Muscle of arm (tissue), 14 donors: Measurements from ENCODE around the gene PNRC2. TPM values are rescaled to one million over a fixed set of nuclear protein-coding genes. Genes with fewer than 3 reads are reported as not detected.
A peak's percentile ranks its signal among the peaks of the same experiment; 100 is the strongest.

Experiments
- DNase-seq: peaks from one replicate; pipeline ENCODE4 v3.0.0-alpha.2; 2013
- long read RNA-seq, 11 donors: transcript quantifications; one replicate each; lab custom pipeline, GENCODE V29; 2026
- polyA plus RNA-seq, 12 donors: library from polyadenylated mRNA; unstranded; fragments of 120-200 nt; gene quantifications; one replicate each; pipeline ENCODE4 v1.2.1, GENCODE V29; 2013; ENCODE audit not compliant: insufficient read length in 12 of 12

Gene PNRC2
- polyA plus RNA-seq: 100 to 1,000 TPM in 11 of 12 donors, not detected in 1; 100 to 180 (median 108) TPM
- long read RNA-seq, donor 1, transcript PNRC2-204 (2 exons, 171 nt): minor isoform, 12 of 248 reads
- long read RNA-seq, donor 1, transcript PNRC2-202 (3 exons, 814 nt): minor isoform, 8 of 248 reads
- long read RNA-seq, donor 1, transcript PNRC2-201 (3 exons, 2,416 nt): major isoform, 207 of 248 reads
- long read RNA-seq, donor 1, partial matches to known transcripts: 21 of 248 reads
- long read RNA-seq, donor 1, other reads (novel, unspliced or antisense): 0 of 248 reads
- long read RNA-seq, donor 2, transcript PNRC2-201 (3 exons, 2,416 nt): major isoform, 95 of 102 reads
- long read RNA-seq, donor 2, partial matches to known transcripts: 0 of 102 reads
- long read RNA-seq, donor 2, other reads (novel, unspliced or antisense): 0 of 102 reads
- long read RNA-seq, donor 3, transcript PNRC2-201 (3 exons, 2,416 nt): major isoform, 52 of 58 reads
- long read RNA-seq, donor 3, partial matches to known transcripts: 0 of 58 reads
- long read RNA-seq, donor 3, other reads (novel, unspliced or antisense): 0 of 58 reads
- long read RNA-seq, donor 4, transcript PNRC2-201 (3 exons, 2,416 nt): major isoform, 30 of 33 reads
- long read RNA-seq, donor 4, partial matches to known transcripts: 0 of 33 reads
- long read RNA-seq, donor 4, other reads (novel, unspliced or antisense): 0 of 33 reads
- long read RNA-seq, donor 5, transcript PNRC2-202 (3 exons, 814 nt): minor isoform, 6 of 98 reads
- long read RNA-seq, donor 5, transcript PNRC2-201 (3 exons, 2,416 nt): major isoform, 83 of 98 reads
- long read RNA-seq, donor 5, partial matches to known transcripts: 6 of 98 reads
- long read RNA-seq, donor 5, other reads (novel, unspliced or antisense): 0 of 98 reads
- long read RNA-seq, donor 6, transcript PNRC2-201 (3 exons, 2,416 nt): major isoform, 39 of 51 reads
- long read RNA-seq, donor 6, partial matches to known transcripts: 5 of 51 reads
- long read RNA-seq, donor 6, other reads (novel, unspliced or antisense): 0 of 51 reads
- long read RNA-seq, donor 7, transcript PNRC2-201 (3 exons, 2,416 nt): major isoform, 34 of 38 reads
- long read RNA-seq, donor 7, partial matches to known transcripts: 0 of 38 reads
- long read RNA-seq, donor 7, other reads (novel, unspliced or antisense): 0 of 38 reads
- long read RNA-seq, donor 8, transcript PNRC2-202 (3 exons, 814 nt): minor isoform, 5 of 98 reads
- long read RNA-seq, donor 8, transcript PNRC2-201 (3 exons, 2,416 nt): major isoform, 81 of 98 reads
- long read RNA-seq, donor 8, transcript PNRC2-204 (2 exons, 171 nt): minor isoform, 6 of 98 reads
- long read RNA-seq, donor 8, partial matches to known transcripts: 5 of 98 reads
- long read RNA-seq, donor 8, other reads (novel, unspliced or antisense): 0 of 98 reads
- long read RNA-seq, donor 9, transcript PNRC2-201 (3 exons, 2,416 nt): major isoform, 67 of 75 reads
- long read RNA-seq, donor 9, partial matches to known transcripts: 0 of 75 reads
- long read RNA-seq, donor 9, other reads (novel, unspliced or antisense): 0 of 75 reads
- long read RNA-seq, donor 10, transcript PNRC2-204 (2 exons, 171 nt): minor isoform, 5 of 69 reads
- long read RNA-seq, donor 10, transcript PNRC2-201 (3 exons, 2,416 nt): major isoform, 62 of 69 reads
- long read RNA-seq, donor 10, partial matches to known transcripts: 0 of 69 reads
- long read RNA-seq, donor 10, other reads (novel, unspliced or antisense): 0 of 69 reads
- long read RNA-seq, donor 11, transcript PNRC2-204 (2 exons, 171 nt): minor isoform, 8 of 73 reads
- long read RNA-seq, donor 11, transcript PNRC2-201 (3 exons, 2,416 nt): major isoform, 63 of 73 reads
- long read RNA-seq, donor 11, partial matches to known transcripts: 0 of 73 reads
- long read RNA-seq, donor 11, other reads (novel, unspliced or antisense): 0 of 73 reads

GRCh38 chr1:23959461-23960290 lies at the start of gene PNRC2:
Gene PNRC2, plus strand, starts transcription at chr1:23959828. Its CDS starts 1,630 bp downstream, at chr1:23961458.
- DNase-seq: peak; percentile 97

- DNase-seq: no peak
Measured at GRCh38 chr1:23910144-23910543, 49.5 kb upstream of the PNRC2 start.

- DNase-seq: no peak
Measured at GRCh38 chr1:23910553-23911246, 48.9 kb upstream of the PNRC2 start.

- no peak for DNase-seq
Measured at GRCh38 chr1:23911921-23912320, 47.7 kb upstream of the PNRC2 start.

GRCh38 chr1:23913212-23913880 lies 46.3 kb upstream of the PNRC2 start, which contains the start of gene CNR2:
Gene CNR2, minus strand, starts transcription at chr1:23913362. Its CDS starts 37,745 bp downstream, at chr1:23875617.
- DNase-seq: no peak

- no peak for DNase-seq
Measured at GRCh38 chr1:23914921-23915320, 44.7 kb upstream of the PNRC2 start.

- no peak for DNase-seq
Measured at GRCh38 chr1:23915466-23915865, 44.2 kb upstream of the PNRC2 start.

- DNase-seq: peak; percentile 58
Measured at GRCh38 chr1:23916209-23917131, 43.2 kb upstream of the PNRC2 start.

GRCh38 chr1:23922321-23922943 lies 37.2 kb upstream of the PNRC2 start:
- no peak for DNase-seq

GRCh38 chr1:23923592-23924499 lies 35.8 kb upstream of the PNRC2 start:
- DNase-seq: peak; percentile 68

GRCh38 chr1:23924601-23925000 lies 35.0 kb upstream of the PNRC2 start:
- DNase-seq: no peak

- no peak for DNase-seq
Measured at GRCh38 chr1:23925279-23925678, 34.3 kb upstream of the PNRC2 start.

GRCh38 chr1:23927097-23927496 lies 32.5 kb upstream of the PNRC2 start:
- DNase-seq: no peak

- no peak for DNase-seq
Measured at GRCh38 chr1:23928789-23929188, 30.8 kb upstream of the PNRC2 start.

GRCh38 chr1:23930270-23930669 lies 29.4 kb upstream of the PNRC2 start:
- DNase-seq: no peak
